Activated T-helper 1 cell treated with anti-CD3 and anti-CD28 coated beads, Interleukin-12 subunit alpha, Interleukin-12 subunit beta, Interleukin-2, Interleukin-4 antibody, amounts not matched to agents 30 ng/mL and 10 ng/mL and 1 ng/mL, durations not matched to agents 14 hours and 24 hours and 36 hours (primary cell): ENCODE results near the gene RARA. TPM values are rescaled to one million over a fixed set of nuclear protein-coding genes. Genes with fewer than 3 reads are reported as not detected.
A peak's percentile ranks its signal among the peaks of the same experiment; 100 is the strongest.
"Not testable (repeated sequence)": the region's sequence is repeated elsewhere in the genome, so short reads cannot be mapped to it uniquely, and the experiment has no call there.

Source experiments
- DNase-seq: peaks from one replicate; pipeline ENCODE4 v3.0.0; 2021; ENCODE audit warnings: low spot score
- H3K27ac Mint-ChIP-seq: one replicate; pipeline ENCODE4 v1.8.0; 2021; ENCODE audit warnings: mild to moderate bottlenecking, mixed read lengths
- H3K27me3 Mint-ChIP-seq: one replicate; pipeline ENCODE4 v1.8.0; 2022; ENCODE audit warnings: mild to moderate bottlenecking, moderate library complexity, mixed read lengths; ENCODE audit not compliant: insufficient read depth
- H3K36me3 Mint-ChIP-seq: one replicate; pipeline ENCODE4 v1.8.0; 2021; ENCODE audit warnings: low read depth, mixed read lengths
- H3K4me1 Mint-ChIP-seq: one replicate; pipeline ENCODE4 v1.8.0; 2021; ENCODE audit warnings: low read depth, mixed read lengths
- H3K4me3 Mint-ChIP-seq: one replicate; pipeline ENCODE4 v1.8.0; 2021; ENCODE audit warnings: mild to moderate bottlenecking, moderate library complexity, mixed read lengths
- H3K9me3 Mint-ChIP-seq: one replicate; pipeline ENCODE4 v1.8.0; 2021; ENCODE audit warnings: mixed read lengths
- intact Hi-C: fragments of 100-400 bp; cut with micrococcal nuclease; formaldehyde crosslinking; loops from one replicate; pipeline ENCODE4 v1.15.1; 2024
- total RNA-seq: library from RNA; stranded (reverse); gene quantifications from 2 replicates; pipeline ENCODE4 v1.2.3, GENCODE V29; 2022

RARA gene
- total RNA-seq, 1 donor from 2014 or later = 19.9 TPM

- no peaks in the 10 kb centered on the region for H3K4me1 Mint-ChIP-seq
- DNase-seq = no peak
- H3K27ac Mint-ChIP-seq = no peak overlapping the region
- H3K27me3 Mint-ChIP-seq = no peaks in the 10 kb centered on the region
- no peaks in the 10 kb centered on the region for H3K9me3 Mint-ChIP-seq
- no peaks in the 10 kb centered on the region for H3K36me3 Mint-ChIP-seq
- intact Hi-C loops = no loop called here
- no peak overlapping the region for H3K4me3 Mint-ChIP-seq
These were observed 73.3 kb downstream of the RARA start for GRCh38 chr17:40382251-40382650.

DNA sequence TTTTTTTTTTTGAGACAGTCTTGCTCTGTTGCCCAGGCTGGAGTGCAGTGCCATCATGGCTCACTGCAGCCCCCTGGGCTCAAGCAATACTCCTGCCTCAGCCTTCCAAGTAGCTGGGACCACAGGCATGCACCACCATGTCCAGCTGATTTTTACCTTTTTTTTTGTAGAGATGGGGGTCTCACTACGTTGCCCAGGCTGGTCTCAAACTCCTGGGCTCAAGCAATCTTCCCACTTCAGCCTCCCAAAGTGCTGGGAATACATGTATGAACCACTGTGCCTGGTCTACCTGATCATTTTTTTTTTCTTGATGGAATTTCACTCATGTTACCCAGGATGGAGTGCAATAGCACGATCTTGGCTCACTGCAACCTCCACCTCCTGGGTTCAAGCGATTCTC, 77.6 kb downstream of the RARA start:
- peaks cover 19% of the 10 kb centered on the region for H3K36me3 Mint-ChIP-seq
- intact Hi-C loops, H3K9me3 Mint-ChIP-seq, H3K4me1 Mint-ChIP-seq, H3K4me3 Mint-ChIP-seq, H3K27ac Mint-ChIP-seq, DNase-seq, H3K27me3 Mint-ChIP-seq: not testable (repeated sequence)

DNA sequence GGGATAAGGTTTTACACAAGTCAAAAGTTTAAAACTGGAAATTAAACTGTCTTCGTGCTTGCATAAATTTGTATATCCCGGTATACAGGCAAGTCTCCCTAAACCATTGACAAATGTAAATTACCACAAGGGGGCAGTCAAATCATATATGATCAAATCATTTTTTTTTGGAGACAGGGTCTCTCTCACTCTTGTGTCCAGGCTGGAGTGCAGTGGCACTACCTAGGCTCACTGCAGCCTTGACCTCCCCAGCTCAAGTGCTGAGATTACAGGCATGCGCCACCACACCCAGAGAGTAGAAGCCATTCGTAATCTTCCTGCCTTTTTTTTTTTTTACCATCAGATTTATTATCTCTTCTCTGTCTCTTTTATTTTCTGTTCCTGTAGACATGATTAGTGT, 90.2 kb downstream of the RARA start:
- peaks cover 55% of the 10 kb centered on the region for H3K36me3 Mint-ChIP-seq
- H3K9me3 Mint-ChIP-seq = no peaks in the 10 kb centered on the region
- H3K27me3 Mint-ChIP-seq = no peaks in the 10 kb centered on the region
- no peak for DNase-seq
- intact Hi-C loops = loop anchor here (1.0 kb wide), 4 partner anchors 16 to 161 kb away; partner anchors contain the start of gene IGFBP4
- no peak overlapping the region for H3K4me3 Mint-ChIP-seq
- H3K4me1 Mint-ChIP-seq = peaks cover 42% of the 10 kb centered on the region
- no peak overlapping the region for H3K27ac Mint-ChIP-seq

- Mint-ChIP-seq H3K4me1 (peaks cover 39% of the 10 kb centered on the region), H3K27ac (peak overlapping the region; percentile 54), H3K9me3 (no peaks in the 10 kb centered on the region), H3K27me3 (no peaks in the 10 kb centered on the region), H3K36me3 (peaks cover 60% of the 10 kb centered on the region), H3K4me3 (no peak overlapping the region)
- intact Hi-C loops = loop anchor here (1.0 to 5.0 kb wide), 2 partner anchors 13 to 75 kb away; no protein-coding TSS in a partner anchor
- no peak for DNase-seq
These were observed 93.7 kb downstream of the RARA start for GRCh38 chr17:40402668-40403067.

DNA sequence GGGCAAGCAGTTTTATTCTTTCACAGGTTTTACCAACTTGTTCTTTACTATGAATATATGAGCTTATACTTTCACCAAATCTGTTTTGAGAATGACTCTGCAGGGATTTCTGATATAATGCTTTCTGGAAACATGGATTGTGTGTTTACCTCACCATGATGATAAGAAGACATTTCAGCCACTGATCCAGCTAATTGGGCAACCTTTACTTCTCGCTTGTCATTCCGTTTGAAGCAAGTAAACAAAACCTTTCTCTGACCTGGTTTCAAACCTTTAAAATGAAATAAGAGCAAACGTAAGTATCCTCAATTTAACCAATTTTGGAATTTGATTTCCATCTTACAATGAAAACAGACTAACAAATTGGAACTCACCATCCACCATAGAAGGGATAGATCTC, 95.0 kb downstream of the RARA start:
- intact Hi-C loops = loop anchor here (5.0 kb wide), 1 partner anchor 73 kb away; no protein-coding TSS in a partner anchor
- H3K4me3 Mint-ChIP-seq = no peak overlapping the region
- no peak overlapping the region for H3K27ac Mint-ChIP-seq

More for the DNA sequence above, 95.0 kb downstream of the RARA start:
- peaks cover 52% of the 10 kb centered on the region for H3K36me3 Mint-ChIP-seq
- DNase-seq = no peak
- no peaks in the 10 kb centered on the region for H3K27me3 Mint-ChIP-seq
- peaks cover 39% of the 10 kb centered on the region for H3K4me1 Mint-ChIP-seq
- no peaks in the 10 kb centered on the region for H3K9me3 Mint-ChIP-seq

Other genes starting within 250 kb of the RARA start
- 2.9 and 3.5 TPM in 2 replicates for gene THRA, start 246.2 kb upstream of the RARA start, total RNA-seq
- 8.7 and 9.6 TPM in 2 replicates for gene NR1D1, start 208.6 kb upstream of the RARA start, total RNA-seq
- 87.6 and 88.2 TPM in 2 replicates for gene MSL1, start 187.2 kb upstream of the RARA start, total RNA-seq
- gene CASC3, start 168.6 kb upstream of the RARA start, total RNA-seq = 117 TPM in 2 replicates
- 11.8 and 13.0 TPM in 2 replicates for gene RAPGEFL1, start 131.7 kb upstream of the RARA start, total RNA-seq
- 25.8 and 27.6 TPM in 2 replicates for gene WIPF2, start 89.9 kb upstream of the RARA start, total RNA-seq
- 130 and 135 TPM in 2 replicates for gene CDC6, start 21.3 kb upstream of the RARA start, total RNA-seq
- gene GJD3, start 55.6 kb downstream of the RARA start, total RNA-seq = 0.44 and 0.56 TPM in 2 replicates
- 161 and 174 TPM in 2 replicates for gene TOP2A, start 108.7 kb downstream of the RARA start, total RNA-seq
- 83.9 and 84.3 TPM in 2 replicates for gene IGFBP4, start 134.3 kb downstream of the RARA start, total RNA-seq
- 14.5 and 15.5 TPM in 2 replicates for gene TNS4, start 192.4 kb downstream of the RARA start, total RNA-seq